ENCODE results near the gene SAFB2.

Gene SAFB2

DNA sequence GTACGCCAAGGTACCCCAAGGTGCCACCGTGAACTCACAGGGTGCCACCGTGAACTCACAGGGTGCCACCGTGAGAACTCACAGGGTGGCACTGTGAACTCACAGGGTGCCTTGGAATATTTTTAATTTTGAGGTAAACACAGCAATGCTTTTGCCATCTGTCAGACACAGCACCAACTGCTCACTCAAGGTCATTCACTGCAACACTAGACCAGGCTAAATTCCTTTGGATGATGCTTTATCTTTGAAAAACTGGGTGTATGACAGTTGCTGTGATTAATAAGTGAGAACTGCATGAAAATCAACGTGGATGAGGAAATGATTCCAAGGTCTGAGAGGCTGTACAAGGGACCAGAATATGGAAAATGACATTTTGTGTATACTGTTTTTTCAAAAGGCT is 18.9 kb downstream of the SAFB2 start:
- in situ Hi-C loops (cut with MboI; ENCODE audit: low sequenced_read_pairs, unreplicated experiment): no loop called here
- TF ChIP-seq, protein P1, sequence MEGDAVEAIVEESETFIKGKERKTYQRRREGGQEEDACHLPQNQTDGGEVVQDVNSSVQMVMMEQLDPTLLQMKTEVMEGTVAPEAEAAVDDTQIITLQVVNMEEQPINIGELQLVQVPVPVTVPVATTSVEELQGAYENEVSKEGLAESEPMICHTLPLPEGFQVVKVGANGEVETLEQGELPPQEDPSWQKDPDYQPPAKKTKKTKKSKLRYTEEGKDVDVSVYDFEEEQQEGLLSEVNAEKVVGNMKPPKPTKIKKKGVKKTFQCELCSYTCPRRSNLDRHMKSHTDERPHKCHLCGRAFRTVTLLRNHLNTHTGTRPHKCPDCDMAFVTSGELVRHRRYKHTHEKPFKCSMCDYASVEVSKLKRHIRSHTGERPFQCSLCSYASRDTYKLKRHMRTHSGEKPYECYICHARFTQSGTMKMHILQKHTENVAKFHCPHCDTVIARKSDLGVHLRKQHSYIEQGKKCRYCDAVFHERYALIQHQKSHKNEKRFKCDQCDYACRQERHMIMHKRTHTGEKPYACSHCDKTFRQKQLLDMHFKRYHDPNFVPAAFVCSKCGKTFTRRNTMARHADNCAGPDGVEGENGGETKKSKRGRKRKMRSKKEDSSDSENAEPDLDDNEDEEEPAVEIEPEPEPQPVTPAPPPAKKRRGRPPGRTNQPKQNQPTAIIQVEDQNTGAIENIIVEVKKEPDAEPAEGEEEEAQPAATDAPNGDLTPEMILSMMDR (IDR thresholded peaks at IDR 0.05; ENCODE audit: borderline replicate concordance, control extremely low read depth, extremely low read depth, insufficient read depth, missing control alignments): no peak
- no peak for DNase-seq (ENCODE audit: low spot score)

DNA sequence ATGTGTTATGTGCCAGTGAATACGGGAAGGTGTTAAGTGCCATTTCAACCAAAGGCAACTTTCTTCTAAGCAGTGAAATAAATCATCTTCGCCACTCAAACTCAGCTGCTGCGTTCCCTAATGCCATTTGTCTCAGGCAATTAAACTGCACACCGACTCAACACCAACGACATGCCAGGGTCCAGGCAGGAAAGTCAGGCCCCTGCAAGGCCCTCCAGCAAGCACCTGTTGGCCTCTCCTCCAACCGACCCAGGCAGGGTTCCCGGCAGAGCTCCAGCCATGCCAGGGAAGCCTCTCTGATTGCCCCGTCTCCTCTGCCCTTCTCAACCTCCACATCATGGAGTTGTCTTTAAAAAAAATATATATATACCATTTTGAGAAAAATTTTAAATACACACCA is 21.8 kb downstream of the SAFB2 start:
- in situ Hi-C loops (cut with MboI; ENCODE audit: low sequenced_read_pairs, unreplicated experiment): no loop called here
- DNase-seq (ENCODE audit: low spot score): no peak
- TF ChIP-seq, protein P1 (IDR thresholded peaks at IDR 0.05; ENCODE audit: borderline replicate concordance, control extremely low read depth, extremely low read depth, insufficient read depth, missing control alignments): no peak

DNA sequence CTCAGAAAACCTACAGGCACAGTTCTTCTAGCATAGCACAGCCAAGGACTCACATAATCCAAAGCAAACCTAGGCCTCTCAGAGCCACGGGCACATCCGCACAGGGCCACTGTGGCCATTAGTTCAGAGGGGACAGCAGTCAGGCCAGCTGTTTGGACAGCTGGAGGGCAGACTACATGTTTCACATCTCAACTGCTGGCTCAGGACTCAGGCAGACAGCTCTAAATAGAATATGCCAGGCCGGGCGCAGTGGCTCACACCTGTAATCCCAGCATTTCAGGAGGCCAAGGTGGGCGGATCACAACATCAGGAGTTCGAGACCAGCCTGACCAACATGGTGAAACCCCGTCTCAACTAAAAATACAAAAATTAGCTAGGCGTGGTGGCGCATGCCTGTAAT is 26.8 kb downstream of the SAFB2 start:
- TF ChIP-seq, protein P1 (IDR thresholded peaks at IDR 0.05; ENCODE audit: borderline replicate concordance, control extremely low read depth, extremely low read depth, insufficient read depth, missing control alignments): no peak
- no peak for DNase-seq (ENCODE audit: low spot score)
- in situ Hi-C loops (cut with MboI; ENCODE audit: low sequenced_read_pairs, unreplicated experiment): no loop called here

DNA sequence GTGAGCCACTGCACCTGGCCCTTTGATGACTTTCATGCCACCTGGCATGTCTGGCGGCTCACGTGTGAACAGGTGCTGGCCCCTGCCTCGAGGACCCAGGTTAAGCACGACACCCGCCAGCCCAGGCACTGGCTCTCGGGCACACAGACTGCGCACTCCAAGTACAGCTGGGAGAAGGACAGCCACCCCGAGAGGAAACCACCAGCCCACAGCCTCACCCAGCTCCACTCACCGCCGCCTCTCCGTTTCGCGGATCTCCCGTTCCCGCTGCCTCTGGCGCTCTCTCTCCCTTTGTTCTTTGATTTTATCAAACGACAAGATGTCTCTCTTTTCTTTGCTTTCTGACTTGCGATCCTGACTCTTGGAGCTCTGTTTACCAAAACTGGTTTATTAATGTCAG is 27.4 kb downstream of the SAFB2 start:
- TF ChIP-seq, protein P1 (IDR thresholded peaks at IDR 0.05; ENCODE audit: borderline replicate concordance, control extremely low read depth, extremely low read depth, insufficient read depth, missing control alignments): no peak
- DNase-seq (ENCODE audit: low spot score): no peak
- in situ Hi-C loops (cut with MboI; ENCODE audit: low sequenced_read_pairs, unreplicated experiment): no loop called here

DNA sequence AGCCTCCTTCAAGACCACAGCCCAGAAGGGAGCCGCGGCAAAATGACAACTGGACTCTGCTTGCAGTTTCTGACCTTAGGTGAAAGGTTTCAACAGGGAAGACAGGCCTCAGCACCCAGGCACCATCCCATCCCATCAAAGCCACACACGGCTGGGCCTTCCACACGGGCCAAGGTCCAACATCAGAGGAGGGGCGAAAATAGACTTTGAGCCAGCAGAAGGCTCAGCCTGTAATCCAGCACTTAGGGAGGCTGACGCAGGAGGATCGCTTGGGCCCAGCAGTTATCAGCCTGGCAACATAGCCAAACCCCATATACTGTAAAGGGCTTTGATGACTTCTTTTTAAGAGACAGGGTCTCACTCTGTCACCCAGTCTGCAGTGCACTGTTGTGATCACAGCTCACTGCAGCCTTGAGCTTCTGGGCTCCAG is 28.0 kb downstream of the SAFB2 start:
- DNase-seq (ENCODE audit: low spot score): no peak
- TF ChIP-seq, protein P1 (IDR thresholded peaks at IDR 0.05; ENCODE audit: borderline replicate concordance, control extremely low read depth, extremely low read depth, insufficient read depth, missing control alignments): no peak
- in situ Hi-C loops (cut with MboI; ENCODE audit: low sequenced_read_pairs, unreplicated experiment): no loop called here

DNA sequence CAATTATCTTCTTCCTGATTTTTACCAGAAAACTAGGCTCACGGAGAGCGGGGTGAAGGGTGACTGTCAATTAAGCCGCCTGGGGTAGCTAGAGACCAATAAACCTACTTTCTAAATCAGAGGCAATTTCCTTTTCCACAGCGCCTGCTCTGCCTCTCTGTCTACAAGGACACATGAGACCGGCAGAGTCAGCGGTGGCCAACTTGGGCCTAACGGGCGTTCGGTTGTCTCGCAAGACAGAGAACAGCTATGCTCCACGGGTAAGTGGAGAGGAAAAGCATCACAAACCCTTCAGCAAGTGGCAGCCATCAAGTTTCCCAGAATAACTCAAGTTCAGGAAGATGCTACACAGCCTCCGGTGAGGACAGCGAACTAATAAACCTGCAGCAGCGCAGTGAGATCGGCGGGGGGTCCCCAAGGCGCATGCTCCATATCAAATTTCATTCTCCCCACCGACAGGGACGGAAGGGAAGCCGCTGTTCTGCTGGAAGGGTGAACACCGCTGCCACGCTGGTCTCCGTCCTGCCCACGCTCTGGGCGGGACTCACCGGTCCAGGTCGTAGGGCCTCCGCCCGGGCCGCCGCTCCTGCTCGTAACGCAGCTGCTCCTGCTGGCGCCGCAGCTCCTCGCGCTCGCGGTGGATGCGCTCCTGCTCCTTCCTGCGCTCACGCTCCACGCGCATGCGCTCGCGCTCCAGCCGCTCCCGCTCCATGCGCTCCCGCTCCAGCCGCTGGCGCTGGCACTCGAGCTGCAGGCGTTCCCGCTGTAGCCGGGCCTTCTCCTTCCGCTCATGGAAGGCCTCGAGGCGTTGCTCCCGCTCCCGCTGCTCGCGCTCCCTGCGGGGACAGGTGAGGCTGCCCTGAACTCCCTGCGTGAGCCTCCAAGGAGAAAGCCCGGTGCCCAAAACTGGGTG is 29.0 kb downstream of the SAFB2 start:
- in situ Hi-C loops (cut with MboI; ENCODE audit: low sequenced_read_pairs, unreplicated experiment): no loop called here
- DNase-seq (ENCODE audit: low spot score): no peak
- TF ChIP-seq, protein P1 (IDR thresholded peaks at IDR 0.05; ENCODE audit: borderline replicate concordance, control extremely low read depth, extremely low read depth, insufficient read depth, missing control alignments): no peak
